DMS53 treated with DMSO at 0.1 percent for 48 hours (cell line): ENCODE measurements around the gene C1QTNF6.
"Not testable (repeated sequence)": the region's sequence is repeated elsewhere in the genome, so short reads cannot be mapped to it uniquely, and the experiment has no call there.

ENCODE experiments used
- DNase-seq: peaks from one replicate; lab custom pipeline; 2025; ENCODE audit not compliant: unreplicated experiment; lab: John Stamatoyannopoulos, UW

The C1QTNF6 gene

GRCh38 chr22:37208401-37209139, 20.5 kb upstream of the C1QTNF6 start:
- DNase-seq = no peak

- no peak for DNase-seq
Observed at GRCh38 chr22:37207981-37208380, 19.9 kb upstream of the C1QTNF6 start.

DNA sequence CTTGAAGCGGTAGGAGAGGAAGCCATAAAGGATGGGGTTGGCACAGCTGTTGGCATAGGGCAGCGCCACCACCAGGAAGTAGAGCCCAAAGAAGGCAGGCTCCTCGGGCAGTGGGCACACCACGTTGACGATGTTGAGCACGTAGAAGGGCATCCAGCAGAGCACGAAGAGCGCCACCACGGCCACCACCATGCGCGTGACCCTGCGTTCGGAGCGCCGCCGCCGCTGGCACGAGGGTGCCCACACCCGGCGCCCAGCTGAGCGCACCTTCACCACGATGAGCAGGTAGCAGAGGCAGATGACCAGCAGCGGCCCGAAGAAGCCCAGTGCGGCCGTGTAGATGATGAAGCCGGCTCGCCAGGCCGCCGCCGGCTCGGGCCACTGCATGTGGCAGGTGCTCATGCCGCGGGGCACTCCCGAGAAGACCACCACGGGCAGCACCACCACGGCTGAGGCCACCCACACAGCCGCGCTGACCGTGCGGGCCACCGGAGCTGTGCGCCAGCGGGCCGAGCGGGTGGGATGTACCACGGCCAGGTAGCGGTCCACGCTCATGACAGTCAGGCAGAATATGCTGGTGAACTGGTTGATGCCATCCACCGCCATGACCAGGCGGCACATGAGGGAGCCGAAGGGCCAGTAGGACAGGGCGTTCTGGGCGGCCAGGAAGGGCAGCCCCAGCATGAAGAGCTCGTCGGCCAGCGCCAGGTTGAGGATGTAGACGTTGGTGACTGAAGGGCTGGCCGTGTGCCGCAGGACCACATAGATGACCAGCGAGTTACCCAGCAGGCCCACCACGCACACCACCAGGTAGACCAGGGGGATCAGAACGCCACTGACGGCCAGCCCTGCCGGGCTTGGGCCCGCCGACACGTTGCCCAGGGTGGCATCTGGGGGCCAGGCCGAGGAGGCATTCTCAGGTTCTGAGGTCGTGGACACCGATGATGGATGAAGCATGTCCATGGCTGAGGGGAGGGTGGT, 19.1 kb upstream of the C1QTNF6 start:
- DNase-seq = no peak

DNA sequence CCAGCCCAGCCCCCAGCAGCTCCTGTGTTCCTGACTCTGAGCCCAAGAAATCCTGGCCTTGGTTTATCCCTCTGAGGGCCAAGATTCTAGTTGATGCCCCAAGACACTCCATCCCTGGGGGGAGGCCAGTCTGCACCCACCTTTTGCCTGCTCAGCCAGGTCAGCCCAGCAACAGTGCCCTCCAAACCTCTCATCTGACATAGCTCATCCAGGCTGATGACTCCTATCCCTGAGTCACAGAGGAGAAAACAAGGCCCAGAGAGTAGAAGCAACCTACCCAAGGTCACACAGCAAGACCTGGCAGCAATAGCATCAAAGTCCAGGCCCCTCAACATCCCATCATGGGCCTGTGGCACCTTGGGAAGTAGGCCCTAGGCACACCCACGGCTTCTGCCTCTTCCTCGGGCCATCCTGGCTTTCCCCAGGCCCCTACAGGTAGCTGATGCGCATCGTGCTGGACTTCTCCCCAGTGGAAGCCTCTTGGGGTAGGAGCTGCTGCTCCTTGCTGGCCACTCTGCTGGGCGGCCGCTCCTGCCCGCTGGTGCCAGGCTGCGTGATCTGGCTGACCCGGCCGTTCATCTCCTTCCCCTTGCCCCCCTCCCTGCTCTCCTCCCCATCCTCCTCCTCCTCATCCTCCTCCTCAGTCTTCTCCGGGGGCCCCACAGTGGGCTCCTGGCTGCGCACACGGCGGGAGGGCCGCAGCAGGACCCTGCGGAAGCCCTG, 18.2 kb upstream of the C1QTNF6 start:
- DNase-seq = no peak

DNA sequence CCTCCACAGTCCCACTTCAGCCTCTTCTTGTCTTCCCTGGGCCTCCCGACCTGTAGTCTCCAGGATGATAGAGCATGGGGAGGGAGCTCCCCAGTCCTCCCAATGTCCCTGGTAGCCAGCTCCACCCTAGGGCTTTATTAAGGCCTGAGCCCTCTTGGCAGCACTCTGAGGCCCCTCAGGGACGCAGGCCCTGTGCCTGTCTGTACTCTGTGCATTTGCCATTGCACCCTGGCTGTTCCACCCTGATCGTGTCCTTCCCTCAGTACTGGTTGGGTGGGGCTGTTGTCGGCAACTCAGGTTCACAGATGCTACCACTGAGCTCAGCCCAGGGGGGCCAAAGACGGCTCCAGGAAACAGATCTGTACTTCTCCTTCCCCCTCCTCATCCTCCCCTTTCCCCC, 17.0 kb upstream of the C1QTNF6 start:
- no peak for DNase-seq

DNA sequence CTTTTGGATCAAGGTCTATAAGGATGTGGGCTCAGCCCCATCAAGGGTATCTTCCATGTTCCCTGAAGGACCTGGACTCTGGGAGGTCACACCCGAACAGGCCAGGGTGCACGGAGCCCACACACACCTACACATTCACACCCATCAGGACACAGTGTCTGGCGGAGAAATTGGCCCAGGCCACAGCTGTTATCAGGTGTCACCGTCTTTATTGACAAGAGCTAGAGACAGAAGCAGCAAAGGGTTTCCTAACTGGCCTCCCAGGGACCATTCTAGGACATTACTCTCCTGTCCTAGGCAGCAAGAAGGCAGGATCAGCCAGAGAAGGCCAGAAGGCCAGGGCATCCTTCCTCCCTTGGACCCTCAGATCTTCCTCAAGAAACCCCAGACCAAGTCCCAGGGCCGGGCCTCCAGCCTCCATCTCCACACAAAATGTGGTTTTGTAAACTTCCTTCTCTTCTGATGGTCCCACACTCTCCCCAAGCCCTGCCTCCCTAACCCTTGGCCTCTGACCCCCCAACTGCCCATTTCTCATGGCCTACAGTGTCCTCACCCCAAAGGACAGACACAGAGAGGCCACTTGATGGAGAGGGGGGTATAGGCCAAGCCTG, 16.1 kb upstream of the C1QTNF6 start:
- no peak for DNase-seq

GRCh38 chr22:37203354-37204044, 15.5 kb upstream of the C1QTNF6 start:
- no peak for DNase-seq

DNA sequence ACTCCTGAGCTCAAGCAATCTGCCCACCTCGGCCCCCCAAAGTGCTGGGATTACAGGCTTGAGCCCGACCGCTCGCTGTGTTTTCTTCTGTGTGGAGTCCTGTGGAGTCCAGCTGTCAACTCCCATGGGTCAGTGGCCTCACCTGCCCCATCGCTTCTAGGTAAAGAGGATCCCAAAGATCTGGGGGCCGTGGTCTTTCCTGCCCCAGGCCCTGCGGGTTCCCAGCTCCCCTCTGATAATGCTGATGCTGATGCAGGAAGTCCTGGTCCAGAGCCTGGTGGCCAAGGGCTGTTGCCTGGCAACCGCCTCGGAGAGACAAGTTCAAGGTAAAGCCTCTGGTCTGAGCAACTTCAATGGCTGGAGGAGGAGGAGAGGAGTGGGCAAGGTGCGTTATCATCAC, 14.7 kb upstream of the C1QTNF6 start:
- no peak for DNase-seq

DNA sequence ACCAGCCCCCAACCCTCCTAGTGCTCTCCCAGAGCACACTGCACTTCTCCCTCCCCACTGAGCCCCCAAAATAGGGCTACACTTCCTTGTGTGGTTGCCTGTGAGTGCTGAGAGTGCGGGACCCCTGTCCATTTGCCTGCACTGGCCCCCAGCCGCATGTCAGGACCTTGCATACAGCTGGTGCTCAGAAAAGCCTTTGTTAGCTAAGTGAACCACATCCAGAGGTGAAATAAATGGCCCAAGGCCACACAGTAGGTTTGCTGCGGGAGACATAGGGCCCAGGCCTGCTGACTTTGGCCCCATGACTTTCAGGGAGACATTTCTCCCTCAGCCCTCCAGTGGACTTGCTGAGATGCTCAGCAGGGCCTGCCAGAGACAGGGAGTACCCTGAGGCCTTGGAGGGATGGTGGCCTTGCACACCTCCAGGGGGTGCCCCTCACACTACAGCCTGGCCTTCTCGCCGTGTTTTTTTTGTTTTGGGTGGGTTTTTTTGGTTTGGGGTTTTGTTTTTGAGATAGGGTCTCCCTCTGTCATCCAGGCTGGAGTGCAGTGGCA, 14.0 kb upstream of the C1QTNF6 start:
- no peak for DNase-seq

- DNase-seq = not testable (repeated sequence)
Observed at GRCh38 chr22:37201443-37201820, 13.4 kb upstream of the C1QTNF6 start.

- peak; percentile 15 for DNase-seq
Observed at GRCh38 chr22:37199760-37200108, 11.7 kb upstream of the C1QTNF6 start.

DNA sequence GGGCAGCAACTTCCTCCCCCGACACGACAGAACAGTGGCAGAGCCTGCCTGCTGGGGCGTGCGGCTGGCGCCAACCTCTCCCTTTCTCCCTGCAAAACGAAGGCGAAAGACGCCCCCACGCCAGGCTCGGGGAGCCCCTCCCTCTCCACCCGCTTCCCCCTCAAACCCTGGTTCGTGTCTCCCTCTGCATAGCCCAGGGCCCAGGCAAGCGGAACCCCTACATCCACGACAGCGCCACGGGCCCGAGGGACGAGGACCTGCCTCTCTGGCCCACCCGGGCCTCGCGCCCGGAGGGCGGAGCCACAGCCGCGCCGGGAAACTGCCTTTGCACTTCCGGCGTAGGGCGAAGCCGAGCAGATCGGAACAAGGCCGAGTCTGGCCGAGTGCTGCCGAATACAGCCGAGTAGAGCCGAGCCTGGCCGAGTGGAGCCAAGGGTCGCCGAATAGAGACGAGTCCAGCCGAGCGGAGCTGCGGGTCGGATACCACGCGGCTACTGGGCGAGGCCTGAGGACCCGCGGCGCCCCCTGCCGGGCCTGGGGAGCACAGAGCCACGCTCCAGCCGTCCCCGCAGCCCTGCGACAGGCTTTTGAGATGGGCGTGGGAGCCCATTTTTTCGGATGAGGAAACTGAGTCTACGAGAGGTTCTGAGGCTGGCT, 11.2 kb upstream of the C1QTNF6 start:
- peak; percentile 33 for DNase-seq

DNA sequence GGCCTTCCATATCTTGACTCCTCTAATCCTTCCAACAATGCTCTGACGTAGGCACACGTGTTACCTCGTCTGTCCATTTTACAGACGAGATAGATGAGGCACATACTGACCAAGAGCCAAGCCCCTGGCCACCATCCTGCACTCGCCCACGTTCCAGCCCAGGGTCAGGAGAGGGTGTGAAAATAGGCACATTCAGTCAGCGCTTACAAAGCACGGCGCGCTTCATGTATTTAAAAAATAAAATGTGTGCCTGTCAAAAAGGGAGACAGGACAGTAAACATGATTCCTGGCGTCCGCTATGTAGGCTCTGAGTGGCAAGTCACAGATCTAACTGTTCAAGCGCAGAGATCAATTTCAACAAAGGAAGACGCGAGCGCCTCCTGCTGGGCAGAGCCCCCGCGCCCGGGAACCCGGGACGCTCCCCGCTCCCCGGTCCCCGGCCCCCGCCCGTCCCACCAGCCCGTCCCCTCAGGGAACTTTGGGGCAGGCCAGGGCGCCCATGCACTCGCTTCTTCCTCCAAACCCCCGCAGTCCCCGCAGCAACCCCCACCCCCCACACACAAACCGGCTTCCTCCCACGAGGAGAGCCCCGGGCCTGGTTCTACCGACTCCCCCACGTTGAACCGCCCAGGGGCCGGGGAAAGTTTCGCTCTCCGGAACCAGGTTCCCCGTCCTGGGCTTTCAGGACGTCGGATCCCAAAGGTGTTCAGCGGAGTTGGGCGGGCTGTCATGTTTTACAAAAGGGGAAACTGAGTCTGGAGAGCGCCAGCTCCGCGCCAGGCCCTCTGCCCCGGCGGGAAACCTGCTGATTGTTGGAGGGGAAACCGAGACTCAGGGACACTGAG, 10.4 kb upstream of the C1QTNF6 start:
- DNase-seq = no peak

- no peak for DNase-seq
Observed at GRCh38 chr22:37197451-37198257, 9.6 kb upstream of the C1QTNF6 start.

DNA sequence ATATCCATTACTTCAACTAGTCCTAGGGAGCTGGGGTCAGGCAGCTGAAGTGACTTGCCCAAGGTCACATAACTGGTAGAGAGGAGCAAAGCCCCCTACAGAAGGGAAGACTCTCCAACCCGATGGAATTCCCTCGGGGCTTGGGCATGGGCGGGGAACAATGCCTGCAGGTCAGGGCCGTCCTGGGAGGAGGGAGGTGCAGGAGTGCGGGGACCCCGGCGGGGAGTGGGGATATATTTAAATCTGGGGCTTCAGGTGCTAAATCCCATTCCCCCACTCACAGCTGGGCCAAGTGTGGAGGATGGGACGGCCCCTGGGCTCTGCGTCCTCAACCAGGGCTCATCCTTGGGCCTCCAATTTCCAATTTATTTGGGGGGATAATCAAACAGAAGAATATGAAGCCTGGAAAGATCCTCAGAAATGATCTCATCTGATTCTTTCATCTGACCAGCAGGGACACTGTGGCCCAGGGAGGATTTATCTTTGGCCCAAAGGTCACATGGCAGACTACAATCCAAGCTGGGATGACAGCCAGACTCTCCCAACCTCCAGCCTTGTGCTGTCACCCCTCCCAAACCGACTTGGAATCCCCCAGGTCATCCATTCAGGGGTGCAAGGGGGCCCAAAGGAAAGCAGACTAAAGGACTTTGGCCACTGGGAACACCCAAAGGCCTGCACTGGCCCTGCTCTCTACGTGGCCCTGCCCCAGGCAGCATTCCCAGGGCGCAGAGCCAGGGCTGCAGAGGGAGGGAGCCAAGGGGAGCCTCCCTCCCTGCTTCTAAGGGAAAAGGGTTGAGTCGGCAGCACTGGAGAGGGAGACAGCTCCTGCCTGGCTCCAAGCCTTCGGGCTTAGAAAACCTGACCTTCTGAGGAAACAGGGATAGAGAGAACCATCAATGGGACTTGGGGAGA, 8.7 kb upstream of the C1QTNF6 start:
- DNase-seq = no peak

DNA sequence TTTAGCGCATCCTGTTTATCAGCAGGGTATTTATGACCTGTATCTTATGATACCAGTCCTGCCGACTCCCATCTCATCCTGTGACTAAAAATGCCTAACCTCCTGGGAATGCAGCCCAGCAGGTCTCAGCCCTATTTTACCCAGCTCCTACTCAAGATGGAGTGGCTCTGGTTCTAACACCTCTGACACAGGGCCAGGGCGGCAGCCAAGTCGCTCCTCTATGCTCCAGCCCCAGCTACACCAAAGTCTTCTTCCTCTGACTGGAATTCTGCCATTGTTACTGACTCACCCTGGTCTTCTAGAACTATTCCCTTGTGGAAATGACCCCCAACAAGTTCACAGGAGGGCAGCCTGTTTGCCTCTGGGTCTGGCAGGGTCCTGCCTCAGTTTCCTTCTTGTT, 7.9 kb upstream of the C1QTNF6 start:
- no peak for DNase-seq

GRCh38 chr22:37194750-37195149, 6.7 kb upstream of the C1QTNF6 start:
- no peak for DNase-seq
